HG03097 (cell line): Measurements from ENCODE around the gene NAT8L.

Experiments
- ATAC-seq: cut with Tn5 transposase; IDR thresholded peaks from one replicate; pipeline ENCODE4 v1.9.1; 2021; ENCODE audit not compliant: unreplicated experiment, low FRiP score

The NAT8L gene

GRCh38 chr4:2089222-2089621, 30.1 kb downstream of the NAT8L start:
- no peak for ATAC-seq

GRCh38 chr4:2090642-2091041, 31.5 kb downstream of the NAT8L start:
- ATAC-seq = no peak

GRCh38 chr4:2091990-2092668, 33.0 kb downstream of the NAT8L start:
- no peak for ATAC-seq

GRCh38 chr4:2092669-2093053, 33.5 kb downstream of the NAT8L start:
- no peak for ATAC-seq

- no peak for ATAC-seq
Observed at GRCh38 chr4:2093265-2093664, 34.1 kb downstream of the NAT8L start.

GRCh38 chr4:2094545-2094944, 35.4 kb downstream of the NAT8L start:
- ATAC-seq = no peak

- ATAC-seq = no peak
Observed at GRCh38 chr4:2095236-2096072, 36.3 kb downstream of the NAT8L start.

GRCh38 chr4:2096073-2096609, 37.0 kb downstream of the NAT8L start:
- ATAC-seq = no peak

GRCh38 chr4:2101346-2102044, 42.4 kb downstream of the NAT8L start:
- no peak for ATAC-seq

GRCh38 chr4:2102045-2102883, 43.1 kb downstream of the NAT8L start:
- no peak for ATAC-seq

- no peak for ATAC-seq
Observed at GRCh38 chr4:2103127-2103842, 44.2 kb downstream of the NAT8L start.

- no peak for ATAC-seq
Observed at GRCh38 chr4:2103843-2104547, 44.9 kb downstream of the NAT8L start.

- ATAC-seq = no peak
Observed at GRCh38 chr4:2104556-2105345, 45.6 kb downstream of the NAT8L start.

GRCh38 chr4:2105559-2105958, 46.4 kb downstream of the NAT8L start:
- ATAC-seq = no peak

GRCh38 chr4:2116687-2117400, 57.7 kb downstream of the NAT8L start:
- no peak for ATAC-seq
